Pulmonary artery endothelial cell (primary cell): Measurements from ENCODE around the gene SRRM2. TPM values are rescaled to one million over a fixed set of nuclear protein-coding genes. Genes with fewer than 3 reads are reported as not detected.

Experiments used
- DNase-seq: peaks from one replicate; pipeline ENCODE4 v3.0.0-alpha.2; 2011; ENCODE audit warnings: low read depth, low spot score
- total RNA-seq: library from RNA; depleted of rRNA; stranded (reverse); fragments of >200 nt; gene quantifications from 2 replicates; pipeline ENCODE4 v1.2.3, GENCODE V29; 2014

The SRRM2 gene
- total RNA-seq = 38.5 and 43.9 TPM in 2 replicates

GRCh38 chr16:2752035-2752849 lies at the start of gene SRRM2:
SRRM2 (plus strand) TSS chr16:2752638; CDS start chr16:2756365, 3,727 bp downstream.
- peak; percentile 87 for DNase-seq

- DNase-seq = no peak
These were observed 49.3 kb upstream of the SRRM2 start for GRCh38 chr16:2702871-2703745.

GRCh38 chr16:2704166-2704982 lies 48.1 kb upstream of the SRRM2 start:
- DNase-seq = no peak

GRCh38 chr16:2704983-2705275 lies 47.5 kb upstream of the SRRM2 start:
- no peak for DNase-seq

- DNase-seq = no peak
These were observed 47.1 kb upstream of the SRRM2 start for GRCh38 chr16:2705351-2705750.

GRCh38 chr16:2706085-2706484 lies 46.4 kb upstream of the SRRM2 start:
- DNase-seq = no peak

- no peak for DNase-seq
These were observed 45.7 kb upstream of the SRRM2 start for GRCh38 chr16:2706611-2707311.

GRCh38 chr16:2707368-2708289 lies 44.8 kb upstream of the SRRM2 start:
- DNase-seq = no peak

GRCh38 chr16:2708290-2708639 lies 44.2 kb upstream of the SRRM2 start:
- DNase-seq = no peak

- no peak for DNase-seq
These were observed 43.4 kb upstream of the SRRM2 start for GRCh38 chr16:2708955-2709587.

GRCh38 chr16:2709588-2709984 lies 42.9 kb upstream of the SRRM2 start:
- DNase-seq = no peak

- DNase-seq = no peak
These were observed 42.3 kb upstream of the SRRM2 start for GRCh38 chr16:2710021-2710710.

GRCh38 chr16:2710711-2711231 lies 41.7 kb upstream of the SRRM2 start:
- no peak for DNase-seq

- DNase-seq = no peak
These were observed 40.9 kb upstream of the SRRM2 start for GRCh38 chr16:2711370-2712062.

- DNase-seq = no peak
These were observed 40.4 kb upstream of the SRRM2 start for GRCh38 chr16:2712063-2712441.

GRCh38 chr16:2712546-2712945 lies 39.9 kb upstream of the SRRM2 start:
- DNase-seq = no peak

GRCh38 chr16:2713523-2713922 lies 38.9 kb upstream of the SRRM2 start:
- DNase-seq = no peak
